H1 (cell line): ENCODE data around the gene SEPTIN5.

Source experiments
- CHD7 ChIP-seq: fragments of 300-600 bp; sonication (generic); IDR thresholded peaks from 2 replicates; pipeline ENCODE4 v1.7.1; 2012; ENCODE audit warnings: low read length, moderate library complexity, mild to moderate bottlenecking, inconsistent platforms; ENCODE audit not compliant: insufficient replicate concordance
- EGR1 ChIP-seq: IDR thresholded peaks from 2 replicates; pipeline ENCODE4 v1.6.1; 2011; ENCODE audit warnings: low read depth, low read length, borderline replicate concordance
- EZH2 ChIP-seq: fragments of 200-600 bp; sonication (generic); IDR thresholded peaks from 2 replicates; pipeline ENCODE4 v1.7.1; 2012; ENCODE audit warnings: low read depth, mild to moderate bottlenecking, moderate library complexity, low read length, inconsistent platforms; ENCODE audit not compliant: severe bottlenecking
- JUND ChIP-seq: IDR thresholded peaks from 2 replicates; pipeline ENCODE4 v1.6.1; 2011; ENCODE audit warnings: mild to moderate bottlenecking, improper control_type of control experiment, low read length
- TF ChIP-seq, protein P1 (sequence below), 3 experiments: IDR thresholded peaks; 1 replicate in 2 of 3; 2 replicates in 1 of 3; pipeline versions ENCODE4 v1.5.1 to v1.6.1; 2011; ENCODE audit warnings: low read length in 3 of 3, mild to moderate bottlenecking in 3 of 3, inconsistent platforms in 2 of 3, low read depth in 1 of 3, moderate library complexity in 1 of 3; ENCODE audit not compliant: insufficient read depth in 1 of 3; ENCODE audit errors: control extremely low read depth in 1 of 3
- TF ChIP-seq, protein P2 (sequence below): IDR thresholded peaks from 2 replicates; pipeline ENCODE4 v1.6.1; 2012; ENCODE audit warnings: inconsistent platforms

DNA sequence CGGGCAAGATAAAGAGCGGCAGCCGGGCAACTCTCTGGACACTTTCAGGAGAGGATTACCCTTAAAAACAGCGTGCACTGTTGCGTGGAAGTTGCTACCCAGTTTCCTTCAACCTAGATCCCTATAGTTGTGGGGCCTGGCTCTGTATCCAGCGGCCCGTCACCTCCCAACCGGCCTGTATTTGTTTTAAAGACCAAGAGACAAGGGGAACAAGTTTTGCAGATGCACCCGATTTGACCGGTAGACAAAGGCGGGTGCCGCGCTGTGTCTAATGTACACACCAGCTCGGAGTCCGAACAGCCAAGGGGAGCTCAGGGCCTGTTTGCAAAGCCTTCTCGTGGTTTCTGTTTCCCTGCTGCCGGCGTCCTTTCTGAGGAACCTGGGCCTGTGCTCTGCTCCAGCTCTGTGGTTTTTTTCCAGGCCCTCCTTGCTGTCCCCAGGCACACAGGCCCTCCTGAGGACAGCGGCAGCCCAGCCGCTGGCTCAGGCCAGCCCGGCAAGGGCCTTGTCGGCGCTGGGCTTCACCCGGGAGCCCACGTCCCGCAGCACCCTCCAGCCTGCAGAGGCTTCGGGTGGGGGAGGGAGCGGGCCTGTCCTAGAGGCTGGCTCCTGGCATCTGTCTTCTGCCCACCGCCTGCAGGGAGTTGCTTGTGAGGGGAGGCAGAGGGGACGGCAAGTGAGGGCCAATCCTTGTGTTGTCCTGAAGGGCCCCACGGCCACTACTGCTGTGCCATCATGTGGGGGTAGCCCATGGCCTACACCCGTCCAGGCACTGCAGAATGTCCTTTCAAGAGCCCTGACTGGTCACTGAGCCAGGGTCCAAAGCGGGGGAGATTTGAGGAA lies 47.6 kb downstream of the SEPTIN5 start:
- TF ChIP-seq EZH2, result peak; percentile 99
- TF ChIP-seq, protein P1, sequence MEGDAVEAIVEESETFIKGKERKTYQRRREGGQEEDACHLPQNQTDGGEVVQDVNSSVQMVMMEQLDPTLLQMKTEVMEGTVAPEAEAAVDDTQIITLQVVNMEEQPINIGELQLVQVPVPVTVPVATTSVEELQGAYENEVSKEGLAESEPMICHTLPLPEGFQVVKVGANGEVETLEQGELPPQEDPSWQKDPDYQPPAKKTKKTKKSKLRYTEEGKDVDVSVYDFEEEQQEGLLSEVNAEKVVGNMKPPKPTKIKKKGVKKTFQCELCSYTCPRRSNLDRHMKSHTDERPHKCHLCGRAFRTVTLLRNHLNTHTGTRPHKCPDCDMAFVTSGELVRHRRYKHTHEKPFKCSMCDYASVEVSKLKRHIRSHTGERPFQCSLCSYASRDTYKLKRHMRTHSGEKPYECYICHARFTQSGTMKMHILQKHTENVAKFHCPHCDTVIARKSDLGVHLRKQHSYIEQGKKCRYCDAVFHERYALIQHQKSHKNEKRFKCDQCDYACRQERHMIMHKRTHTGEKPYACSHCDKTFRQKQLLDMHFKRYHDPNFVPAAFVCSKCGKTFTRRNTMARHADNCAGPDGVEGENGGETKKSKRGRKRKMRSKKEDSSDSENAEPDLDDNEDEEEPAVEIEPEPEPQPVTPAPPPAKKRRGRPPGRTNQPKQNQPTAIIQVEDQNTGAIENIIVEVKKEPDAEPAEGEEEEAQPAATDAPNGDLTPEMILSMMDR (IDR thresholded peaks at IDR 0.05; ENCODE audit: control extremely low read depth in 1 of 3, insufficient read depth in 1 of 3, low read depth in 1 of 3, low read length in 3 of 3), result no peak
- TF ChIP-seq JUND, result no peak
- TF ChIP-seq EGR1, result no peak
- TF ChIP-seq, protein P2, sequence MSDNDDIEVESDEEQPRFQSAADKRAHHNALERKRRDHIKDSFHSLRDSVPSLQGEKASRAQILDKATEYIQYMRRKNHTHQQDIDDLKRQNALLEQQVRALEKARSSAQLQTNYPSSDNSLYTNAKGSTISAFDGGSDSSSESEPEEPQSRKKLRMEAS, result no peak
- TF ChIP-seq CHD7, result no peak
